ENCODE measurements around the gene GJD3.

DNA sequence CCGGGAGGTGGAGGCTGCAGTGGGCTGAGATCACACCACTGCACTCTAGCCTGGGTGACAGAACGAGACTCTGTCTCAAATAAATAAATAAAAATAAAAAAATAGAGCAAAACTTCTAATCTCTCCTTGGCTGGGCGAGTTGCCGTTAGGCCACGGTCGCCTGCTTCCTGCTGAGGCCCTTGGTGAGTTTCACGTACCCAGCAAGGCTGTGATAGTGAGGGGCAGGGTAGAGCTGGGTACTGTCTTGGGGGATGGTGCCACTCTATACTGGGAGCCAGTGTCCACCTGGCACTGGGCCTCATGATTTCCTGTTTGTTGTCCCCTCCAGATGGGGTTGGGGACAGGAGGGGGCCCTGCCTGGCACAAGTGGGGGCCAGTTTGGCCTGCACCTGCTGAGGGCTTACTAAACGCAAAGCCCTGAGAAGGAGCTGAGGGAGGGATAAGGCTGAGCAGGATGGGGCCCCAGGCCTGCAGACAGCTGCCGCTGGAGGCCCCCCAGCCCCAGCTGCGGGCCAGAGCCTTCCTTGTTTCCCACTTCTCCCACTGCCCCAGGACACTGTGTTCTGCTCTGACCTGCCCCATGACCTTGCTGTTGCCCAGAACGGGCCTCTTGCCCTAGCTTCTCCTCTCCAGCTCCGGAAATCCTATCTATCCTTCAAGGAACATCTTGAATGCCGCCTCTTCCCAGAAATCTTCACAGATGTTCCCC is 25.4 kb downstream of the GJD3 start:
- TF ChIP-seq, protein P1, sequence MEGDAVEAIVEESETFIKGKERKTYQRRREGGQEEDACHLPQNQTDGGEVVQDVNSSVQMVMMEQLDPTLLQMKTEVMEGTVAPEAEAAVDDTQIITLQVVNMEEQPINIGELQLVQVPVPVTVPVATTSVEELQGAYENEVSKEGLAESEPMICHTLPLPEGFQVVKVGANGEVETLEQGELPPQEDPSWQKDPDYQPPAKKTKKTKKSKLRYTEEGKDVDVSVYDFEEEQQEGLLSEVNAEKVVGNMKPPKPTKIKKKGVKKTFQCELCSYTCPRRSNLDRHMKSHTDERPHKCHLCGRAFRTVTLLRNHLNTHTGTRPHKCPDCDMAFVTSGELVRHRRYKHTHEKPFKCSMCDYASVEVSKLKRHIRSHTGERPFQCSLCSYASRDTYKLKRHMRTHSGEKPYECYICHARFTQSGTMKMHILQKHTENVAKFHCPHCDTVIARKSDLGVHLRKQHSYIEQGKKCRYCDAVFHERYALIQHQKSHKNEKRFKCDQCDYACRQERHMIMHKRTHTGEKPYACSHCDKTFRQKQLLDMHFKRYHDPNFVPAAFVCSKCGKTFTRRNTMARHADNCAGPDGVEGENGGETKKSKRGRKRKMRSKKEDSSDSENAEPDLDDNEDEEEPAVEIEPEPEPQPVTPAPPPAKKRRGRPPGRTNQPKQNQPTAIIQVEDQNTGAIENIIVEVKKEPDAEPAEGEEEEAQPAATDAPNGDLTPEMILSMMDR (conservative IDR thresholded peaks at IDR 0.05; ENCODE audit: low read depth, low read length), result no peak
- TF ChIP-seq BHLHE40 (IDR thresholded peaks at IDR 0.05; ENCODE audit: low read depth, low read length) (no peak), POLR2A (IDR thresholded peaks at IDR 0.05; ENCODE audit: low read depth, low read length) (no peak), RCOR1 (IDR thresholded peaks at IDR 0.05; ENCODE audit: insufficient replicate concordance, low read length) (no peak)
